H1 (cell line): Measurements from ENCODE around the gene BUB1B. TPM values are rescaled to one million over a fixed set of nuclear protein-coding genes. Genes with fewer than 3 reads are reported as not detected.

Experiments used
- CTCF ChIA-PET: fragments of 300-600 bp; sonication (Branson Sonifier 250); formaldehyde crosslinking; loops from one replicate; lab custom pipeline; 2021; ENCODE audit not compliant: partially characterized antibody; lab: Charles Lee
- POLR2A ChIA-PET: fragments of 300-600 bp; sonication (Branson Sonifier 250); formaldehyde crosslinking; loops from one replicate; lab custom pipeline; 2021; ENCODE audit warnings: inconsistent platforms; ENCODE audit not compliant: partially characterized antibody; lab: Charles Lee
- DNase-seq, 2 experiments: peaks; one replicate each; pipeline versions ENCODE4 v3.0.0 to v3.0.0-alpha.2; 2010 to 2022; ENCODE audit warnings: low spot score in 2 of 2, low read depth in 1 of 2, mixed read lengths in 1 of 2
- FAIRE-seq: peaks from 2 replicates; lab custom pipeline; 2011; peaks lifted over from hg19 to GRCh38; lab: Jason Lieb, UNC
- H2AFZ ChIP-seq: 2 replicates; pipeline ENCODE4 v1.8.1; 2012; ENCODE audit warnings: low read length, inconsistent platforms
- H2AK5ac ChIP-seq: 2 replicates; pipeline ENCODE4 v1.6.1; 2013; ENCODE audit warnings: low read depth, low read length
- H2BK120ac ChIP-seq: replicated peaks from 2 replicates; pipeline ENCODE3; 2013; ENCODE audit warnings: low read depth, low read length, inconsistent platforms
- H2BK12ac ChIP-seq: 2 replicates; pipeline ENCODE4 v1.6.1; 2013; ENCODE audit warnings: low read depth, low read length
- H2BK15ac ChIP-seq: 2 replicates; pipeline ENCODE4 v1.6.1; 2013; ENCODE audit warnings: low read length
- H2BK20ac ChIP-seq: 2 replicates; pipeline ENCODE4 v1.6.1; 2013; ENCODE audit warnings: low read length
- H2BK5ac ChIP-seq: 2 replicates; pipeline ENCODE4 v1.6.1; 2013; ENCODE audit warnings: low read depth, low read length
- H3K14ac ChIP-seq: 2 replicates; pipeline ENCODE4 v1.6.1; 2013; ENCODE audit warnings: inconsistent platforms; ENCODE audit not compliant: insufficient read length
- H3K18ac ChIP-seq: 2 replicates; pipeline ENCODE4 v1.6.1; 2013; ENCODE audit warnings: low read length; ENCODE audit errors: extremely low read depth
- H3K23ac ChIP-seq: 2 replicates; pipeline ENCODE4 v1.6.1; 2013; ENCODE audit warnings: inconsistent platforms; ENCODE audit not compliant: insufficient read length
- H3K23me2 ChIP-seq: 2 replicates; pipeline ENCODE4 v1.6.1; 2013; ENCODE audit warnings: low read depth, low read length
- H3K27ac ChIP-seq: 2 replicates; pipeline ENCODE4 v1.6.1; 2011; ENCODE audit warnings: low read depth, low read length, inconsistent platforms
- H3K27me3 ChIP-seq, 4 experiments: replicated peaks in 1 of 4; 1 replicate in 1 of 4; 2 replicates in 3 of 4; pipeline versions ENCODE4 v1.6.1 to v1.8.1; 2011 to 2013; ENCODE audit warnings: low read length in 3 of 4, mild to moderate bottlenecking in 3 of 4, inconsistent platforms in 2 of 4, mixed read lengths in 2 of 4, moderate library complexity in 1 of 4; ENCODE audit not compliant: control insufficient read depth in 3 of 4, insufficient read depth in 3 of 4; ENCODE audit errors: extremely low read depth in 1 of 4
- H3K36me3 ChIP-seq, 4 experiments: 2 replicates each; pipeline versions ENCODE4 v1.6.1 to v1.8.1; 2011 to 2013; ENCODE audit warnings: mild to moderate bottlenecking in 4 of 4, low read length in 3 of 4, moderate library complexity in 2 of 4, control low read depth in 1 of 4, inconsistent platforms in 1 of 4; ENCODE audit not compliant: insufficient read depth in 4 of 4, control insufficient read depth in 2 of 4
- H3K4ac ChIP-seq: replicated peaks from 2 replicates; pipeline ENCODE3; 2013; ENCODE audit warnings: low read length, low read depth, mixed read lengths, inconsistent platforms; ENCODE audit not compliant: insufficient read length
- H3K4me1 ChIP-seq, 4 experiments: replicated peaks in 1 of 4; 1 replicate in 1 of 4; 2 replicates in 3 of 4; pipeline versions ENCODE4 v1.6.1 to v1.8.1; 2011 to 2013; ENCODE audit warnings: low read length in 3 of 4, inconsistent platforms in 2 of 4, mixed read lengths in 1 of 4; ENCODE audit not compliant: insufficient read depth in 4 of 4, control insufficient read depth in 3 of 4
- H3K4me2 ChIP-seq, 2 experiments: 2 replicates each; pipeline versions ENCODE4 v1.6.1 to v1.8.1; 2011 to 2013; ENCODE audit warnings: low read depth in 2 of 2, low read length in 2 of 2, control low read depth in 1 of 2, inconsistent platforms in 1 of 2, mild to moderate bottlenecking in 1 of 2; ENCODE audit not compliant: insufficient read depth in 1 of 2
- H3K4me3 ChIP-seq, 4 experiments: fragments of 200-600, 300-600 bp in 1 of 4; sonication (generic), shearing (Covaris generic), sonication (Bioruptor Twin) in 1 of 4; 2 replicates each; pipeline versions ENCODE4 v1.5.1 to v1.8.1; 2011 to 2016; ENCODE audit warnings: low read length in 4 of 4, low read depth in 3 of 4, control low read depth in 2 of 4, inconsistent platforms in 2 of 4, mild to moderate bottlenecking in 2 of 4, mixed read lengths in 1 of 4, moderate library complexity in 1 of 4; ENCODE audit not compliant: insufficient read depth in 2 of 4; ENCODE audit errors: extremely low read depth in 1 of 4
- H3K56ac ChIP-seq: replicated peaks from 2 replicates; pipeline ENCODE3; 2013; ENCODE audit warnings: low read depth, mild to moderate bottlenecking, mixed read lengths, low read length, inconsistent platforms; ENCODE audit not compliant: insufficient read length
- H3K79me1 ChIP-seq: 2 replicates; pipeline ENCODE4 v1.6.1; 2013; ENCODE audit warnings: low read depth, low read length, control low read depth
- H3K79me2 ChIP-seq, 2 experiments: 2 replicates each; pipeline versions ENCODE4 v1.6.1 to v1.8.1; 2012 to 2013; ENCODE audit warnings: low read length in 2 of 2, mild to moderate bottlenecking in 2 of 2, inconsistent platforms in 1 of 2; ENCODE audit not compliant: insufficient read depth in 2 of 2, control insufficient read depth in 1 of 2
- H3K9ac ChIP-seq, 4 experiments: replicated peaks in 1 of 4; 1 replicate in 1 of 4; 2 replicates in 3 of 4; pipeline versions ENCODE4 v1.6.1 to v1.8.1; 2011 to 2013; ENCODE audit warnings: low read depth in 3 of 4, low read length in 3 of 4, control low read depth in 2 of 4, mild to moderate bottlenecking in 2 of 4, moderate library complexity in 2 of 4, inconsistent platforms in 1 of 4; ENCODE audit errors: extremely low read depth in 1 of 4
- H3K9me3 ChIP-seq, 2 experiments: 2 replicates each; pipeline versions ENCODE4 v1.6.1 to v1.8.1; 2012 to 2013; ENCODE audit warnings: mild to moderate bottlenecking in 2 of 2, moderate library complexity in 2 of 2, control low read depth in 1 of 2, inconsistent platforms in 1 of 2, low read depth in 1 of 2, low read length in 1 of 2, mixed read lengths in 1 of 2; ENCODE audit not compliant: insufficient read depth in 2 of 2
- H4K20me1 ChIP-seq, 2 experiments: replicated peaks in 1 of 2; 2 replicates each; pipeline versions ENCODE3 to v1.8.1; 2011 to 2013; ENCODE audit warnings: inconsistent platforms in 2 of 2, low read length in 2 of 2, mild to moderate bottlenecking in 1 of 2; ENCODE audit not compliant: insufficient read depth in 2 of 2, control insufficient read depth in 1 of 2
- H4K5ac ChIP-seq: 2 replicates; pipeline ENCODE4 v1.6.1; 2013; ENCODE audit warnings: low read length, low read depth, mixed read lengths, inconsistent platforms; ENCODE audit not compliant: insufficient read length
- H4K8ac ChIP-seq: 2 replicates; pipeline ENCODE4 v1.8.0; 2013; ENCODE audit warnings: mild to moderate bottlenecking, moderate library complexity, low read length, inconsistent platforms; ENCODE audit not compliant: insufficient read depth; ENCODE audit errors: extremely low read depth
- H4K91ac ChIP-seq: replicated peaks from 2 replicates; pipeline ENCODE3; 2013; ENCODE audit warnings: low read length, mixed read lengths, inconsistent platforms; ENCODE audit not compliant: insufficient read length
- KDM1A ChIP-seq: fragments of 200-600, 300-600 bp; sonication (generic); IDR thresholded peaks from 2 replicates; pipeline ENCODE4 v1.7.1; 2016; ENCODE audit warnings: mild to moderate bottlenecking, low read length, borderline replicate concordance
- SRF ChIP-seq: IDR thresholded peaks from 2 replicates; pipeline ENCODE4 v1.6.1; 2011; ENCODE audit warnings: mild to moderate bottlenecking, low read depth, low read length, moderate library complexity
- WGBS, 2 experiments: shearing (Covaris generic) in 1 of 2; methylation state at CpG; one replicate each; pipeline versions ENCODE4 v1.1.6 to v1.1.7; 2013 to 2015; ENCODE audit warnings: low lambda C conversion rate in 2 of 2, mixed read lengths in 2 of 2, inconsistent platforms in 1 of 2, low coverage in 1 of 2, missing lambda C conversion rate in 1 of 2; ENCODE audit not compliant: insufficient replicate concordance in 2 of 2, insufficient coverage in 1 of 2, insufficient read length in 1 of 2; ENCODE audit errors: extremely low coverage in 1 of 2, missing lambda C conversion rate in 1 of 2; 5-methylcytosine and 5-hydroxymethylcytosine counted together
- polyA plus RNA-seq, 7 experiments: library from polyadenylated mRNA; depleted of rRNA in 3 of 7; stranded (reverse) in 5 of 7; unstranded in 2 of 7; fragments of >200 nt in 5 of 7; fragments of 200-250 nt in 2 of 7; gene quantifications; 1 replicate in 5 of 7; 2 replicates in 1 of 7; 4 replicates in 1 of 7; pipeline versions ENCODE4 v1.2.1 to v1.2.3, GENCODE V29; 2011 to 2013; ENCODE audit warnings: missing spikeins in 2 of 7, mixed read lengths in 2 of 7
- total RNA-seq: library from RNA; stranded (reverse); fragmentation: NEBNext Ultra II Directional; extraction: Animal tissue kit (Norgen Biotek cat#: 25700); gene quantifications from 2 replicates; pipeline ENCODE4 v1.2.1, GENCODE V29; 2021

BUB1B gene
- total and polyA plus RNA-seq, 2 of the 8 experiments (the other 6 are each of a cell fraction or from before 2014, with no cell fraction given): 48.9 to 144 TPM

DNA sequence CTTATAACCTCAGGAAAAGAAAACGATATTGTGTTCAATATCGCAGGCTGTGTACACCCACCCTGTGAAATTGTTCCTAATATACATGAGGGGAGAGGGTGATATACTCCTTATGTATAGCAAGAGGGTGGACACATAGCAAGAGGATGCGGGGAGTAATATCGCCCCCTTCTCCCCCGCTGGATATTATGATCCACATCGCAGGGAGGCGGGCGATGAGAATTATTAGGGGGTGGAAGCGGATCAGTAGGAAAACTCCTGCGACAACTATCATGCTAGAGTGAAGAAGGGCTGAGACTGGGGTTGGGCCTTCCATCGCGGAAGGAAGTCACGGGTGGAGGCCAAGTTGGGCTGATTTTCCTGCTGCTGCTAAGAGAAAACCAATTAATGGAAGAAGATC lies 27.3 kb upstream of the BUB1B start:
- Histone ChIP-seq H3K27ac (no peak overlapping the region), H3K36me3 (no peaks in the 10 kb centered on the region), H3K14ac (no peak overlapping the region), H2BK20ac (no peak overlapping the region), H3K4ac (no peak overlapping the region), H2AFZ (no peak overlapping the region), H4K91ac (no peak overlapping the region), H3K9ac (no peak overlapping the region), H3K4me2 (no peak overlapping the region), H3K27me3 (no peaks in the 10 kb centered on the region), H3K4me1 (peaks cover 0 to 3% (median 0%) of the 10 kb centered on the region in 4 experiments; a peak in 1 of 7 replicates), H3K4me3 (no peak overlapping the region), H2BK5ac (no peak overlapping the region), H3K18ac (no peak overlapping the region), H4K8ac (no peak overlapping the region), H3K56ac (no peak overlapping the region), H3K79me2 (no peaks in the 10 kb centered on the region), H2AK5ac (no peak overlapping the region), H2BK12ac (no peak overlapping the region), H3K23me2 (no peaks in the 10 kb centered on the region), H3K23ac (no peak overlapping the region), H2BK15ac (no peak overlapping the region), H4K20me1 (no peaks in the 10 kb centered on the region), H3K79me1 (no peaks in the 10 kb centered on the region), H4K5ac (no peak overlapping the region), H2BK120ac (no peak overlapping the region), H3K9me3 (no peaks in the 10 kb centered on the region)
- TF ChIP-seq KDM1A (no peak), SRF (no peak)
- FAIRE-seq (no peak), DNase-seq (no peak)
- WGBS, 2 experiments: 88% methylated on average over 13 of the region's 13 CpGs; no CpG with 5 or more reads in 1 of the 2 experiments
- POLR2A ChIA-PET: no interaction called here
- CTCF ChIA-PET: no interaction called here
